Stimulated activated CD4-positive, alpha-beta T cell treated with anti-CD3 and anti-CD28 coated beads, Interleukin-2, amount 100 ng/mL, for 48 hours (primary cell): ENCODE data around the gene CMTM5.

Source experiments
- DNase-seq, 2 donors: peaks; one replicate each; pipeline ENCODE4 v3.0.0-alpha.2; 2020

The CMTM5 gene

DNA sequence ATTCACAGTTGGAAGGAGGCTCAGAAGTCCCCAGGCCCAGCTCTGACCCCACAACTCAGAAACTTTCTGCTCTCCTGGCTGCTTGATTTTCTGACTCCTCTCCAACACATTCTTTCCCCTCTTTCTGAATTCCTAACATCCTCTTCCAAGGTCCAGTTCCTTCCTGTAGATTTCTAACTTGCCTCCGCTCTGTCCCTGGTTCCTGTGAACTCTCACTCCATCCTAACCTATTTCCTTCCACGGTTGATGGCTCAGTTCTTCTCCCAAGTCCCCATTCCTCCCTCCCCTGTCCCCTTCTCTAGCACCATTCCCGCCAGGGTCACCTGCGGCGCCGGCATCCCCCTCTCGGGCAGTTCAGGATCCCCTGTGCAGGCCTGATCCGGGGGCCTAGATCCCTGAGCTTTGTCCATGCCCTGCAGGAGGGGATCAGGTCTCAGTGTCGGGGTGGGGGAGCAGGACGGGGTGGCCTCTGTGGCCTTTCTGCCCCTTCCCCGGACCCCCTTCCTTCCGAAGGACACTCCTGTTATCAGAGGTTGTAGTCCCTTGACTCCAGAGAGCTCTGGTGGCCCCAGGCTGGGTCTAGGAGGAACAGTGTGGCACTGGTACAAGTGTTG lies 18.2 kb upstream of the CMTM5 start:
- no peak for DNase-seq

DNA sequence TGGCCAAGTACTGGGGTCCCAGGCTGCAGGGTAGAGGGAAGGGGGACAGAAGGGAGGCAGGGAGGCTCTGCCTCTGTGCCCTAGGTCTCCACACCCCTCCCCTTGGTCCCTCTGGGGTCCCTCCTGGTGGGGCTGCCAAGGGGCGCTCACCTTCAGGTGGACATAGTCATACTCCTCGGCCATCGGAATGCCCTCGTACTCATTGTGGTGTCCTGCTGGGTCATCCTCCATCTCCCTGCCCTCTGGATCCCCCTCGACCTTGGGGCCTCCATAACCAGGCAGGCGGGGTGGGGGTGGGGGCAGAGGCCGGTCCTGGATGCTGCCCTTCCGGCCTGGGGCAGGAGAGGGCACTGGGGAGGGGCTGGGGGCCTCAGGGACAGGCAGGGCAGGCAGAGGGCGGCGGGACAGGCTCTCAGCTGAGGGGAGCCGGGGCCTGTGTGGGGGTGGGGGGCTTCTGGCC lies 17.6 kb upstream of the CMTM5 start:
- no peak for DNase-seq

DNA sequence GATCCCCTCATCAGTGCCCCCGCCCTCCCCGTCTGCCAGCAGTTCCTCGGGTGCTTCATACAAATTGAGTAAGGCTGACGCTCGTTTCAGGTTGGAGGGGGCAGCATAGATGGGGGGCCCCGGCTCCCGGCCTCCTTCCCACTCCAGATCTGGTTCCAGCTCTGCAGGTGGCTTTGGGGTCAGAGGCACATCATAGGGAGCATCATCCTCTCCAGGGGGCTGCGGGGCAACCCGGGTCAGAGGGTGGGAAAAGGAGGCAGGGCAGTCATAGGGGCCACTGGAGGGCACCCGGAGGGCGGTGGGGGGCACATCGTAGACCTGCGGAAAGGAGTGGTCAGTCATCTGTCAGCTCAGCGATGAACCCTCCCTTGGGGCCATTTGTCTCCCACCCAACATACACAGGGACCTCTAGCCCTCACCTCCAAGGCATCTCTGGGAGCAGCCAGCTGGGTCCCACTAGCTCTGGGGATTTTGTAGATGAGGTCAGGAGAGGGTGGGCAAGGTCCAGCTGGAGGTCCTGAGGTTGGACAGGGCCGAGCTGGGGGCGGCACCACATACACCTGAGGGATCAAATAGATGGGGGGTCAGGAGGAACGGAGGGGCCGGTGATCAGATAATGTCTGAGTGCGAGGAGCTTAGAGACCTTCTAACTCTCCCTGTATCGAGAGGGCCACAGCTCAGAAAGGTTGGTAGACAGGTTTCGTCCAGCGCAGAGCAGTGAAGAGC lies 17.0 kb upstream of the CMTM5 start:
- DNase-seq = no peak

DNA sequence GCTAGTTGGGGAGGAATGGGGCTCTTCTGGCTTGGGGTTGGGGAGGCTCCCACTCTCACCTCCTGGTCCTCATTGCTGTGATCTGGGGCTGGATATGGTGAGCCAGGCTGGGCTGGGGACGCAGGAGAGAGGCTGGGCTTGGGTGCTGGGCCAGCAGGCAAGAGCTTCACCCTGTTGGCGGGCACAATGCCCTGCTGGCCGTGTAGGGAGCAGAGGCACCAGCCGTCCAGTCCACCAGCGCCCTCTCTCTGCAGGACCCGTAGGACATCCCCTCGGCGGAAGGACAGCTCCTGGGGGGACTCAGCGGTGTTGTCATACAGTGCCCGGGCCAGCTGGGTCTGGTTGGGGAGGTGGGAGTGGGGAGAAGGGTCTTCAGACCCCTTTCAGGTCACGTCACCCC lies 16.4 kb upstream of the CMTM5 start:
- no peak for DNase-seq

DNA sequence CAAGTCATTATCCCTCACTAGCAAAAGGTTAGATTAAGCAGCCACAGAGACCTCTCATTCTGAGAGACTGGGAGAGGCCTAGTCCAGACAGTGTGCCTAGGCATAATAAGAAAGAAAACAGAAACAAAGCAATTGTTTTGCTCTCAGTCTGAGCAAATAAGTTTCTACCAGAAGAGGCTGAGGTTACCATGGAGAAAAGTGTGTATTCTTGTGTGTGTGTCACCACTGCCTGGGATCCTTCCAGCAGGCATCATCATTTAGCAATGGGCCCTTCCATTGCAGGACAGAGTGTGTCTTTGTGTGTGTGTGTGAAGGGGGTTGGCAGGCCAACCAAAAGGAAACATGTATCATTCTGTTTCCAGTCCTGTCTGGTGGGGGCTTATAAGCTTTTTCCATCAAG lies 15.5 kb upstream of the CMTM5 start:
- no peak for DNase-seq

DNA sequence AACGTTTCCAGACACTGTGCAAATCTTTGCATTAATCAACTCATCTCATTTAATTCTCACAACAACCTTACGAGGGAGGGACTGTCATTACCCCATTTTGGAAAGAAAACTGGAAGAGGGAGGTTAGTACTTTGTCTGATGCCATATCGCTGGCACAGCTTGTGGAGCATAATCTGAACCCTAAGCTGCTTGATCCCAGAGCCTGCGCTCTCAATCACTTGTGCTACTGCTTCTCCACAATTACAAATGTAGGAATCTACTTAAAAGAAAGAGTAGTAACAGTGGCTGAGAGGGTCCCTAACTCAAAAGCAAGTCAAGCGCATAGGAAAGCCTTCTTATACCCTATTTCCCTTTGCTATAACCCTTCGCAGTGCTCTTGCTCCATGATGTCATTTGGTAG lies 15.1 kb upstream of the CMTM5 start:
- DNase-seq = no peak

DNA sequence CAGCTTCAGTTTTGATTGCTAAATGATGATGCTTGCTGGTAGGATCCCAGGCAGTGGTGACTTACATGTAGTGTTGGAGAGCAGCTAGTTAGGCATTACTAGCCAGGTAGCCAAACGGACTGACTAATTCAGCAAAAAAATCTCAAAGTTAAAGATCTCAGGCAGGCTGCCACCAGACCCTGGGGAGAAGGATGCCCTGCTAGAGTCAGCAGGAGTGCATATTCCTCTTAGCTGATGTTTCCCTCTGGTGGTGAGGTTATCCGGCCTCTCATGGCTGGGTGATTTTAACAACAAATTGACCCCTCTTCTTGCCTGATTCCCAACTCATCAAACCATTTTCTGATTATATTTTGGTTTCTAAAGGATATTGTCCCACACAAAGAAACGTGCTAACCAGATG lies 14.6 kb upstream of the CMTM5 start:
- no peak for DNase-seq

DNA sequence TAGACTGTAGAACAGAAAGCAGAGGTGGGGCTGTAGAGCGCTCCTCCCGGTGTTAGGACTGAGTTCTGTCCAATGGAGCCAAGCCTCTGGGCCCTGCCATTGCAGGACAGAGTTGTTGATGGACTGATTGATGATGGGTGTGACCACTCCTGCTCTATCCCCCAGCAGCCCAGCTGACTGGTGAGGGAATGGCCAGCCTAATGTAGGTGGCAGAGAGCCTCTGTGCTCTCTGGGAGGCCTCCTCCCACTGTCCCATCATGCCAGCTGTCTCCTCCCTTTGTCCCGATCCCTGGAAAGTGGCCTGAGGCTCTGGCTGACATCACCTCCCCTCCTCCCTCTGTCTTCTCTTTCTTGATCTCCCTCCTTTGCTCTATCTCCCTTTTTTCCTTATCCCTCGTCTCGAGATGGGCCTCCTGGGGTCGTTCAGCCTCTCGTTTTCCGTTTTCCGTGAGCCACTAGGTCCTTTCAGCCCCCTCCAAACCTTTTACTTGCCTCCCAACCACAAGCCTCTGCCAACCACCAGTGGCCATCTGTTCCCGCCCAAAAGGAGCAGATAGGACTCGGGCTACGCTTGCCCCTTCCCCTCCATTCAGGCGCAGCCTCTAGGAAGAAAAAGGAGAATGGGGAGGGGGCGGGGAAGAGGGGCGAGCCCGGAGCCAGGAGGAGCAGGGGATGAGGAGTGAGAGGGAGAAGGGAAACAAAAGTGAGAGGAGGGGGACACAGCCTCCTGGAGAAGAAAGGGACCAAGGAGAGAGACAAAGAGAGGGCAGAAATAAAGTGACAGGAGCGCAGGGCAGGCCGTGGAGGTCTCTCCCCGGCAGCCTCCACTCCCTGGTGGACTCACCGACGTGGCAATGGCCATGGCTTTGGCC lies 12.4 kb upstream of the CMTM5 start:
- no peak for DNase-seq

DNA sequence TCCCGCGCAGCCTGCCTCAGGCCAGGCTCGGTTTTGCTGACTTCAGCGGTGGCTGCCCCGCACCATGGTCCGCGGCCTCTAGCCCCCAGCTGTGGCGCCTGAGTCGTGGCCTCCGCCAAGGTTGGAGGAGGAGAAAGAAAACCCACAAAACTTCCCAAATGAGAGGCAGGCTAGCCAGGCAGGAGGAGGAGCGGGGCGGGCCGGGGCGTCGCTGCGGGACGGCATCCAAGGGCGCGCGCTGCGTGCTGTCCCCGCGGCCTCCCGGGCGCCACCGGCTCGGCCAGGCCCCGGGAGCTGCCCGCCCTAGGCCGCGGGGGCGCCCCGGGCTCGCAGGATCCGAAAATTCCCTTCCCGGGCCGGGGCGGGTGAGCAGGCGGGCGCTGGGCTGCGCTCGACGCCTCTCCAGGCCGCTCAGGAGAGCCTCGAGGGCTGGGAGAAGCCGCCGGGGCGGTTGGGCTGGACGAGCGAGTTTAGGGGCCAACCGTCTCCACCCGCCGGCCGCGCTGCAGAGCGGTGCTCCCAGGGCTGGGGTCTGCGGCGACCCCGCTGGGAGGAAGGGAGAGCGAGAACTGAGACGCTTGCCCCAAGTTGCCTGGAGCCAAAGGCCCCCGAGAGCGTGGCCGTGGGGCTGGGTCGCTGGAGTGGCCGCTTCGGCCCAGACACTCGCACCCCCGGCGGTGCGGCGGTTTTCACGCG lies 11.7 kb upstream of the CMTM5 start, which contains the start of gene EFS:
Gene EFS (minus strand): TSS at position 137 of the 696 bp plus-strand sequence. CDS start 147 bp downstream, outside the sequence.
- DNase-seq = no peak

DNA sequence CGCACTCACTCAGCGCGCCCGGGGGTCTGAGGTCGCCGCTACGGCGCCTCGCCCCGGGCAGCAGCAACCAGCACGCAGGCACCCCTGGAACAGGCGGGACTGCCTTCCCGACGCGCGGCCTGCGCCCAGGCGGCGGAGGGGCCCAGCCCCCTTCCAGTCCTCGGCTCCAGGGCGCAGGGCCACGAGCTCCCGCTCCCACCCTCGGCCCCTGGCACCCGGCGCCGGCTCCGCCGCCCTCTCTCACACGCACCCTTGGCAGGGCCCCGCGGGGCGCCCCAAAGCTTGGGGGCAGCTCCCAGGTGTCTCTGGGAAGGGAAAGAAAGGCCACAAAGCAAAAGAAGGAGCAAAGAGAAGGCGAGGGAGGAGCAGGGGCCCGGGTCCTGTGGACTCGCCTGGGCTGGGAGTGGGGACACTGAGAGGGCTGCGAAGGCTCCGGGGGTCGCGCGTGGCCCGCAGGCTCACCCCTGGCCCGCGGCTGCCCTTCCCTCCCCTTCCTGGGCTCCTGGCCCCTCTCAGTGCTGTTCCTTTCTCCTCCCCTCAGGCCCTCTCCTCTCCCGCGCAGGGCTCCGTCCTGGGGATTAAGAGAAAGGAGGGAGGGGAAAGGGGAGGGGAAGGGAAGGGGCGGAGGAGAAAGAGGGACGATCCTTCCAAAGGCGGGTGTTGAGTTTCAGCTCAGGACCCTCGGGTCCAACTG lies 11.0 kb upstream of the CMTM5 start:
- no peak for DNase-seq

DNA sequence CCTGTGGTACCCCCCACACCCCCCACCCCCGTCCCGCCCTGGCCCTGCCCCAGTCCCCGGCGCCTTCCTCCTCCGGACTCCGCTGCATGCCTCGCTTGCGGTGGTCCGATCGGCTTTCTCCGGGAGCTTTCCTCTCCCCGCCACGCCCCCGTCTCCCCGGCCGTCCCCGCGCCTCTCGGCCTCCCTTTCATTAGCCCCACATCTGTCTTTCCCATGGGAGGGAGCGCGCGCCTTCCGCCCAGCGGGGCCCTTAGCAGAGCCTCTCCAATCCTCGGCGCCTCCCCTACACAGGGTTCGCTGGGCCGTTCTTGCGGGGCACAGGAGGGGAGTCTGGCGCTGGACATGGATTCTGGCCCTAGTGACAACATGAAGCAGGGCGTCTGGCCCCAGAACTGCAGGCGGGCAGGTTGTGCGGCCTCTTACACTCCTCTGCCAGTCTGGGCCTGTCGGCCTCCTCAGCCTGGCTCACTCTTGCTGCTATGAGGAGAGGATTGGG lies 10.4 kb upstream of the CMTM5 start:
- no peak for DNase-seq

DNA sequence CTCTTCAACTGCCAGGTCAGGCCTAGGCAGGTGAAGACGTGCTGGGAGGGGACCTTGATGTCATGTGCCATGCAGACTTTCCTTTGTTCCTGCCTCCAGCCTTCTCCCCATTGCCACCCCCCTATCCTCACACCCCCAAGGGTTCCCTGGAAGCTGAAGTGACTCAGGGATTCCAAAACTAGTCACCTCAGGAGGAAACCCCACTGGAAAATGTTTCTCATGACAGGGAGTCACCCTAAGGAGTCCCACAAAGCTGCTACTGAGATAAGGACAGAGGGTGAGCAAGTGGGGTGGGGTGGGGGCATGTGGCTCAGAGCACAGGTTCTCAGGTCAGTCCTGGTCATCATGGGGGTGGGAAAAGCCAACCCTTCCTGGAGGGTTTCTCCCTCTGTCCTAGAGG lies 6.6 kb upstream of the CMTM5 start:
- DNase-seq = no peak

DNA sequence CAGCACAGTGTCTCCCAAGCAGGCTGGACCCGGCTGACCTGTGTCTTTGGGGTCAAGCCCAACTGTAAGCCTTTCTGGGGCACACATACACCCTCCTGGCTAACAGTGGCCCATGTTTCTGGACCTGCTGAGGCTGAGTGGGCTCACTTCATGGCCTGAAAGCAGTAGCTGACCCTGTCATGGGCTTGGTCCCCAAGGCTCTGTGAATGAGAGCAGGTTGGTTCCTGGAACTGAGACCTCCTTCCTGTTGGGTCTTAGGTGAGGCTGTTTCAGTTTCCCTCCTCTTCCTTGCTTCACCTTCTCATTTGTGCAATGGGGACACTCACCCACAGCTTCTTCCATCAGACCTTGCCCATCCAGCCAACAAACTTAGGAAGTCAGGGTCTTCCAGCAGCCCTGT lies 5.0 kb upstream of the CMTM5 start:
- no peak for DNase-seq

DNA sequence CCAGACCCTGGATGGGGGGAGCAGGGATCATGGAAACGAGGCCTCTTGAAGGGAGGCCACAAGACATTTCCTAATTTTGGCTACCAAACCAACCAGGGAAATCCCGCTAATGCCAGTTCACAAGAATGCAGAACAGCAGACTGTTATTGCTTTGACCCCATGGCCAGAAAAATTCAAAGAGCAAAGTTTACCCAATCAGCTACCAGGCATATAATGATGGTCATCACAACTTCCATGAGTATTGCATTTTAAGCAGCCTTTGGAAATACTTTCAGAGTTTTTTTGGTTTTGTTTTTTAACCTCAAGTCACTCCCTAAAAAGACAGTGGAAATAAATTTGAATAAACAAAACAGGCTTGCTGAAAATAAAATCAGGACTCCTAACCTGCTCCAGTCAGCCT lies 4.3 kb upstream of the CMTM5 start, which contains the start of gene IL25:
Gene IL25 (plus strand): TSS at position 301 of the 400 bp plus-strand sequence.
- no peak for DNase-seq

DNA sequence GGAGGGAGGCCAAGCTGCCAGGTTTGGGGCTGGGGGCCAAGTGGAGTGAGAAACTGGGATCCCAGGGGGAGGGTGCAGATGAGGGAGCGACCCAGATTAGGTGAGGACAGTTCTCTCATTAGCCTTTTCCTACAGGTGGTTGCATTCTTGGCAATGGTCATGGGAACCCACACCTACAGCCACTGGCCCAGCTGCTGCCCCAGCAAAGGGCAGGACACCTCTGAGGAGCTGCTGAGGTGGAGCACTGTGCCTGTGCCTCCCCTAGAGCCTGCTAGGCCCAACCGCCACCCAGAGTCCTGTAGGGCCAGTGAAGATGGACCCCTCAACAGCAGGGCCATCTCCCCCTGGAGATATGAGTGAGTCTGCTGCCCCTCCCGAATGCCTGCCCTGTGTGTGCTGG lies 3.8 kb upstream of the CMTM5 start:
- DNase-seq = no peak

DNA sequence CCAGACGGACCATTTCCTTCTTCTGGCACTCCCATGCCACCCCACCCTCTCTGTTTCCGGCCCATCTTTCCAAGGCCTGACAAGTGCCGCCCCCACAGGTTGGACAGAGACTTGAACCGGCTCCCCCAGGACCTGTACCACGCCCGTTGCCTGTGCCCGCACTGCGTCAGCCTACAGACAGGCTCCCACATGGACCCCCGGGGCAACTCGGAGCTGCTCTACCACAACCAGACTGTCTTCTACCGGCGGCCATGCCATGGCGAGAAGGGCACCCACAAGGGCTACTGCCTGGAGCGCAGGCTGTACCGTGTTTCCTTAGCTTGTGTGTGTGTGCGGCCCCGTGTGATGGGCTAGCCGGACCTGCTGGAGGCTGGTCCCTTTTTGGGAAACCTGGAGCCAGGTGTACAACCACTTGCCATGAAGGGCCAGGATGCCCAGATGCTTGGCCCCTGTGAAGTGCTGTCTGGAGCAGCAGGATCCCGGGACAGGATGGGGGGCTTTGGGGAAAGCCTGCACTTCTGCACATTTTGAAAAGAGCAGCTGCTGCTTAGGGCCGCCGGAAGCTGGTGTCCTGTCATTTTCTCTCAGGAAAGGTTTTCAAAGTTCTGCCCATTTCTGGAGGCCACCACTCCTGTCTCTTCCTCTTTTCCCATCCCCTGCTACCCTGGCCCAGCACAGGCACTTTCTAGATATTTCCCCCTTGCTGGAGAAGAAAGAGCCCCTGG lies 1.2 kb upstream of the CMTM5 start:
- no peak for DNase-seq

DNA sequence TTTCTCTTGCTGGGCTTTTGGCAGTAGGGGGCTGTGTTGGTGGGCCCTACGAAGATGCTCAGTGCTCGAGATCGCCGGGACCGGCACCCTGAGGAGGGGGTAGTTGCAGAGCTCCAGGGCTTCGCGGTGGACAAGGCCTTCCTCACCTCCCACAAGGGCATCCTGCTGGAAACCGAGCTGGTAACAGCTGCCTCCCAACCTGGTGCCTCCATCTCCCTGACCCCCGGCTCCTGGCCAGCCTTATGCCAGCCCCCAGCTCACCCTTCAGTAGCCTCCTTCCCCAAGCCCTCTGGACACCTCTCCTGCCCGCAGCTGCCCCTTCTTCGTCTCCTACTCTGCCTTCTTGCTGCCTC lies 328 bp downstream of the CMTM5 start:
- no peak for DNase-seq

DNA sequence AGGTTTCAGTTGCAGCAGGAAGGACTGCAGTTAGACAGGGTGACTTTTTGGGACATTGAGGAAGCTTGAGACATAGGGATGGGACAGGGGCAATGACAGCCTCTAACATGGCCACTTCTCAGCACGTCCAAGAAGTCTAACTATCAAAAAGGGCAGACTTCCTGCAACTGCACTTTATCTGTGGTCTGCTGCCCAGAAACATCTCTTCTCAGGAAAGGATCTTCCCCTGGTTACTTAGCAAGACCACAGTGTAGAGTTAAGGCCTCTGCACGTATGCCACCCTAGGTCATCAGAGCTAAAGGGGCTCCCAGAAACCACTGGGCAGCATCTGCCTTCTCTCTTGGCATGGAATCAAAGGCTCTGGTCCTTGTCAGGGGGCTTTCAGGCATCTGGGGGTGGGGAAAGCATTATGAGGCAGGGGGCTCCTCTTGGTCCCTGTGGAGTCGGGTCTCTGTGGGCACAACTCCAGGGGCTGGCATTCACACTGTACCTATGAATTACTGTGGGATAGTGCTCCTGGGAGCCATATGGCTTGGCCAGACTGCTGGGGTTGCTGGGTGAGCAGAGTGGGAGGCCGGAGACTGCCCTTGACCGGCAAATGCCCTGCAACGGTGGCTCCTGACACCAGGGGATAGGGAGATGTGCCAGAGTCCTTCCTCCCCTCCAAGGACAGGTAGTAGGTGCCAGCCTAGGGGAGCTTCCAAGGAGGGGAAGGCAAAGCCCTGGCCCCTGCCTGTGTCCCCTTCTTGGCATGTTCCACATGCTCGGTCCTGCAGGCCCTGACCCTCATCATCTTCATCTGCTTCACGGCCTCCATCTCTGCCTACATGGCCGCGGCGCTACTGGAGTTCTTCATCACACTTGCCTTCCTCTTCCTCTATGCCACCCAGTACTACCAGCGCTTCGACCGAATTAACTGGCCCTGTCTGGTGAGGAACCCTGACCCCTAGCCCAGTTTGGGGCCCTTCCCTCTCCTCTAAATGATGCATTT lies 1.0 kb downstream of the CMTM5 start:
- DNase-seq = no peak

DNA sequence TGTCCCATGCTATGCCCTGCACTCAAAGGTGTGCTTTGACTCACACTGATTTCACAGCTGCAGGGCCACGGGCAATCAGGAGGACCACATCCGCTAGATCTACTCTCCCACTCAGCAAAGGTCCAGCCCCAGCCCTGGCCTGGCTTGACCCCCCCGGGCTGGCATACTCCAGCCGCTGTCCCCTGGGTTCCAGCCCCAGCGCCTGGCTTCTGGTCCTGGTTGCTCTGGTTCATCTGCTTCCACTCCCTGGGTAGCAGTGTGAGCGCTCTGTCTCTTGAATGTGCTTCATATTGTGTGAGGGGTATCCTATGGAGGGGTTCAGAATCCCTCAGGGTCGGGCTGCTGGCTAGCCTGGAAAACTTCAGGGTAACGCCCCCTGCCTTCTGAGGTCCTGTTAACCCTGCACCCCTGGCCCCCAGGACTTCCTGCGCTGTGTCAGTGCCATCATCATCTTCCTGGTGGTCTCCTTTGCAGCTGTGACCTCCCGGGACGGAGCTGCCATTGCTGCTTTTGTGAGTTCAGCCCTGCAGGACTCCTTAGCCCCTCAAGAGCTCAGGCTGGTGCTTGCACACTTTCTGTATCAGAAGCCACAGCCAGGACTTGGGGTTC lies 1.9 kb downstream of the CMTM5 start:
- no peak for DNase-seq
